K562 (cell line): Measurements from ENCODE around the gene C5orf24. TPM values are rescaled to one million over a fixed set of nuclear protein-coding genes. Genes with fewer than 3 reads are reported as not detected.

ENCODE experiments used
- HOXB6 ChIP-seq: fragments of 250-450 bp; sonication (Bioruptor Pico); IDR thresholded peaks from 2 replicates; pipeline ENCODE4 v1.5.1; 2022; ENCODE audit warnings: mild to moderate bottlenecking, borderline replicate concordance
- KLF1 ChIP-seq: fragments of 450-650 bp; IDR thresholded peaks from 2 replicates; pipeline ENCODE4 v1.6.1; 2016; ENCODE audit warnings: missing genetic modification characterization, missing compliant biosample characterization
- MLLT1 ChIP-seq, 2 experiments: fragments of 450-650 bp; IDR thresholded peaks; 2 replicates each; pipeline ENCODE4 v1.6.1; 2016
- MYC ChIP-seq, 2 experiments: fragments of 250-450 bp in 1 of 2; sonication (Bioruptor Pico) in 1 of 2; IDR thresholded peaks; 2 replicates each; pipeline versions ENCODE4 v1.5.1 to v1.6.1; 2012 to 2021; ENCODE audit warnings: low read depth in 2 of 2, borderline replicate concordance in 1 of 2, improper control_type of control experiment in 1 of 2, low read length in 1 of 2, mild to moderate bottlenecking in 1 of 2, moderate library complexity in 1 of 2
- NFXL1 ChIP-seq: fragments of 450-650 bp; formaldehyde crosslinking; IDR thresholded peaks from 2 replicates; pipeline ENCODE4 v1.4.0; 2021; ENCODE audit warnings: mild to moderate bottlenecking
- SMARCA5 ChIP-seq: fragments of 450-650 bp; IDR thresholded peaks from 2 replicates; pipeline ENCODE4 v1.6.1; 2016
- SMARCE1 ChIP-seq: fragments of 450-650 bp; IDR thresholded peaks from 2 replicates; pipeline ENCODE4 v1.7.1; 2016; ENCODE audit warnings: mild to moderate bottlenecking
- SNRNP70 ChIP-seq: fragments of 200-400 bp; formaldehyde crosslinking; optimal IDR thresholded peaks from 2 replicates; pipeline ENCODE3; 2017; ENCODE audit warnings: low read depth, low read length
- STAT5B ChIP-seq: fragments of 250-450 bp; sonication (Bioruptor Pico); IDR thresholded peaks from 2 replicates; pipeline ENCODE4 v1.8.0; 2021; ENCODE audit warnings: mild to moderate bottlenecking, inconsistent platforms
- ZBTB1 ChIP-seq: sonication (generic); formaldehyde crosslinking; IDR thresholded peaks from 2 replicates; pipeline ENCODE4 v1.8.1; 2023; ENCODE audit warnings: missing genetic modification reagents, low read depth, mild to moderate bottlenecking, borderline replicate concordance
- ZBTB49 ChIP-seq: sonication (generic); formaldehyde crosslinking; IDR thresholded peaks from 2 replicates; pipeline ENCODE4 v1.8.0; 2022; ENCODE audit warnings: missing genetic modification reagents, mild to moderate bottlenecking, borderline replicate concordance
- ZEB2 ChIP-seq: fragments of 450-650 bp; IDR thresholded peaks from 2 replicates; pipeline ENCODE4 v1.6.1; 2016
- ZNF444 ChIP-seq: fragments of 250-450 bp; sonication (Bioruptor Pico); IDR thresholded peaks from 2 replicates; pipeline ENCODE4 v1.4.0; 2020; ENCODE audit warnings: mild to moderate bottlenecking, moderate library complexity
- ZNF551 ChIP-seq: fragments of 250-450 bp; sonication (Bioruptor Pico); IDR thresholded peaks from 2 replicates; pipeline ENCODE4 v1.5.0; 2021; ENCODE audit warnings: mild to moderate bottlenecking, moderate library complexity
- ZSCAN32 ChIP-seq: fragments of 450-650 bp; formaldehyde crosslinking; IDR thresholded peaks from 2 replicates; pipeline ENCODE4 v1.4.0; 2020; ENCODE audit warnings: mild to moderate bottlenecking, moderate library complexity
- polyA plus RNA-seq, 8 experiments: library from polyadenylated mRNA; depleted of rRNA in 4 of 8; stranded (reverse) in 5 of 8; unstranded in 3 of 8; fragments of >200 nt; fragmentation: Nextera tagmentation in 2 of 8; fragmentation: Illumina TruSeq in 1 of 8; extraction: Ambion mirVana in 2 of 8; extraction: Trizol in 1 of 8; gene quantifications; 2 replicates each; pipeline versions ENCODE4 v1.2.1 to v1.2.3, GENCODE V29; 2011 to 2014; ENCODE audit warnings: inconsistent platforms in 1 of 8, missing spikeins in 1 of 8
- total RNA-seq, 7 experiments: library from RNA; depleted of rRNA in 6 of 7; stranded (reverse); fragments of >200 nt in 6 of 7; fragmentation: Illumina TruSeq in 2 of 7; extraction: Trizol in 2 of 7; gene quantifications; 2 replicates each; pipeline versions ENCODE4 v1.2.1 to v1.2.3, GENCODE V29; 2011 to 2021; ENCODE audit warnings: low replicate concordance in 1 of 7
- TF ChIP-seq, protein P1 (sequence below): fragments of 450-650 bp; conservative IDR thresholded peaks from 2 replicates; pipeline ENCODE4 v1.6.1; 2016; ENCODE audit warnings: missing genetic modification characterization, low read depth, mild to moderate bottlenecking, control low read depth, missing compliant biosample characterization
- TF ChIP-seq, protein P2 (sequence below): fragments of 200-800 bp; sonication (Bioruptor generic); IDR thresholded peaks from 2 replicates; pipeline ENCODE4 v1.6.1; 2016; ENCODE audit warnings: missing genetic modification characterization, missing compliant biosample characterization

C5orf24 gene
- total and polyA plus RNA-seq, 9 of the 15 experiments (the other 6 are each of a cell fraction or from before 2014, with no cell fraction given) = 8.9 to 38.6 (median 28.4) TPM

GRCh38 chr5:134873987-134874830 is 28.4 kb downstream of the C5orf24 start, which contains the start of gene TXNDC15 (continued):
- TF ChIP-seq ZBTB49 (CRISPR knock-in tag) (no peak), MYC (IDR thresholded peaks at IDR 0.05; ENCODE audit: low read depth, low read length) (peak; percentile 65), MYC (CRISPR knock-in tag; IDR thresholded peaks at IDR 0.05; ENCODE audit: borderline replicate concordance, low read depth) (no peak), STAT5B (CRISPR knock-in tag) (no peak), KLF1 (tag) (no peak), SNRNP70 (no peak), SMARCE1 (no peak), SMARCA5 (no peak), NFXL1 (CRISPR knock-in tag) (no peak), ZSCAN32 (no peak), ZBTB1 (CRISPR knock-in tag) (peak; percentile 24; the same call in 1 of the 2 replicates), MLLT1 (IDR thresholded peaks at IDR 0.05) (no peak), HOXB6 (no peak), ZEB2 (no peak), ZNF551 (CRISPR knock-in tag) (no peak), ZNF444 (no peak)
- TF ChIP-seq, protein P1, sequence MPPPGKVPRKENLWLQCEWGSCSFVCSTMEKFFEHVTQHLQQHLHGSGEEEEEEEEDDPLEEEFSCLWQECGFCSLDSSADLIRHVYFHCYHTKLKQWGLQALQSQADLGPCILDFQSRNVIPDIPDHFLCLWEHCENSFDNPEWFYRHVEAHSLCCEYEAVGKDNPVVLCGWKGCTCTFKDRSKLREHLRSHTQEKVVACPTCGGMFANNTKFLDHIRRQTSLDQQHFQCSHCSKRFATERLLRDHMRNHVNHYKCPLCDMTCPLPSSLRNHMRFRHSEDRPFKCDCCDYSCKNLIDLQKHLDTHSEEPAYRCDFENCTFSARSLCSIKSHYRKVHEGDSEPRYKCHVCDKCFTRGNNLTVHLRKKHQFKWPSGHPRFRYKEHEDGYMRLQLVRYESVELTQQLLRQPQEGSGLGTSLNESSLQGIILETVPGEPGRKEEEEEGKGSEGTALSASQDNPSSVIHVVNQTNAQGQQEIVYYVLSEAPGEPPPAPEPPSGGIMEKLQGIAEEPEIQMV (tag) = no peak
- TF ChIP-seq, protein P2, sequence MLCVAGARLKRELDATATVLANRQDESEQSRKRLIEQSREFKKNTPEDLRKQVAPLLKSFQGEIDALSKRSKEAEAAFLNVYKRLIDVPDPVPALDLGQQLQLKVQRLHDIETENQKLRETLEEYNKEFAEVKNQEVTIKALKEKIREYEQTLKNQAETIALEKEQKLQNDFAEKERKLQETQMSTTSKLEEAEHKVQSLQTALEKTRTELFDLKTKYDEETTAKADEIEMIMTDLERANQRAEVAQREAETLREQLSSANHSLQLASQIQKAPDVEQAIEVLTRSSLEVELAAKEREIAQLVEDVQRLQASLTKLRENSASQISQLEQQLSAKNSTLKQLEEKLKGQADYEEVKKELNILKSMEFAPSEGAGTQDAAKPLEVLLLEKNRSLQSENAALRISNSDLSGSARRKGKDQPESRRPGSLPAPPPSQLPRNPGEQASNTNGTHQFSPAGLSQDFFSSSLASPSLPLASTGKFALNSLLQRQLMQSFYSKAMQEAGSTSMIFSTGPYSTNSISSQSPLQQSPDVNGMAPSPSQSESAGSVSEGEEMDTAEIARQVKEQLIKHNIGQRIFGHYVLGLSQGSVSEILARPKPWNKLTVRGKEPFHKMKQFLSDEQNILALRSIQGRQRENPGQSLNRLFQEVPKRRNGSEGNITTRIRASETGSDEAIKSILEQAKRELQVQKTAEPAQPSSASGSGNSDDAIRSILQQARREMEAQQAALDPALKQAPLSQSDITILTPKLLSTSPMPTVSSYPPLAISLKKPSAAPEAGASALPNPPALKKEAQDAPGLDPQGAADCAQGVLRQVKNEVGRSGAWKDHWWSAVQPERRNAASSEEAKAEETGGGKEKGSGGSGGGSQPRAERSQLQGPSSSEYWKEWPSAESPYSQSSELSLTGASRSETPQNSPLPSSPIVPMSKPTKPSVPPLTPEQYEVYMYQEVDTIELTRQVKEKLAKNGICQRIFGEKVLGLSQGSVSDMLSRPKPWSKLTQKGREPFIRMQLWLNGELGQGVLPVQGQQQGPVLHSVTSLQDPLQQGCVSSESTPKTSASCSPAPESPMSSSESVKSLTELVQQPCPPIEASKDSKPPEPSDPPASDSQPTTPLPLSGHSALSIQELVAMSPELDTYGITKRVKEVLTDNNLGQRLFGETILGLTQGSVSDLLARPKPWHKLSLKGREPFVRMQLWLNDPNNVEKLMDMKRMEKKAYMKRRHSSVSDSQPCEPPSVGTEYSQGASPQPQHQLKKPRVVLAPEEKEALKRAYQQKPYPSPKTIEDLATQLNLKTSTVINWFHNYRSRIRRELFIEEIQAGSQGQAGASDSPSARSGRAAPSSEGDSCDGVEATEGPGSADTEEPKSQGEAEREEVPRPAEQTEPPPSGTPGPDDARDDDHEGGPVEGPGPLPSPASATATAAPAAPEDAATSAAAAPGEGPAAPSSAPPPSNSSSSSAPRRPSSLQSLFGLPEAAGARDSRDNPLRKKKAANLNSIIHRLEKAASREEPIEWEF = peak; percentile 61; the same call in 1 of the 2 replicates
